GM19463 (cell line): ENCODE data around the gene NDST1.

Source experiments
- ATAC-seq: cut with Tn5 transposase; IDR thresholded peaks from one replicate; pipeline ENCODE4 v1.9.1; 2021; ENCODE audit warnings: mild to moderate bottlenecking, moderate library complexity; ENCODE audit not compliant: unreplicated experiment

The NDST1 gene

GRCh38 chr5:150488519-150489359 lies 19.2 kb upstream of the NDST1 start:
- no peak for ATAC-seq

- peak; percentile 81 for ATAC-seq
Observed at GRCh38 chr5:150489360-150490295, 18.3 kb upstream of the NDST1 start.

DNA sequence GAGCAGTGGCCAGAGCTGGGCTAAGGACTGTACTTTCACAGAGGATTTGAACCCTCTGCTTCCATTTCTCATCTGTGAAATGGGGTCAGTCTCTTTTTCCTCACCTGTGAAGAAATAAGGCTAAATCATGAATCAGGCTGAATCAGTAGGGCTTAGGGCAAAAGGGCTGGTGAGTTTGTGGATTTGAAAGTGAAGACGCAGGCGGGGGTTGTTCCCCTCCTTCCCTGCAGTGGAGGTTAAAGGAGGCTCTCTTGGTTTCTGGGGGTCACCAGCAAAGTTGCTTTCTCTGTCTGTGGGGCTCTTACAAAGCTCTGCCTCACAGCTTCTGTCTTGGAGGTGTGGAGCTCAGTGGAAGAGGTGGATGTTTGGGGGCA lies 17.6 kb upstream of the NDST1 start:
- ATAC-seq: no peak

GRCh38 chr5:150490754-150491153 lies 17.2 kb upstream of the NDST1 start:
- no peak for ATAC-seq

DNA sequence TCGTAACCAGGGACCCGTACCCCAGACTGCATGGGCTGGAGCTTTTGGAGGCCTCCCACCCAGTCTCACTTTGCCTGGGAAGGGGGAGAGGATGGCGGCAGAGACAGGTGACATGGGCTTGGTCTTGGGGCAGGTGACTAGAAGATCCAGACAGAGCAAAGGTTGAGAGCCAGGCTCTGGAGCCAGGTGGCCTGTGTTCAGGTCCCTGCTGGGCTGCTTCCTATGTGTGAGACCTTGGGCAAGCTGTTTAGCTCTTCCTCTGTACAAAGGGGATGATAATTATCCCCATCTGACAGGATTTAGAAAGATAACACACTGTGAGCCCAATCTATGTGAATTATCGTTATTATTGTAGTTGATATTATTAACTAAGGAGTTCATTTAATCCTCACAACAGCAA lies 16.1 kb upstream of the NDST1 start:
- no peak for ATAC-seq

- ATAC-seq: no peak
Observed at GRCh38 chr5:150492621-150493020, 15.3 kb upstream of the NDST1 start.

GRCh38 chr5:150496098-150496497 lies 11.8 kb upstream of the NDST1 start:
- ATAC-seq: no peak

DNA sequence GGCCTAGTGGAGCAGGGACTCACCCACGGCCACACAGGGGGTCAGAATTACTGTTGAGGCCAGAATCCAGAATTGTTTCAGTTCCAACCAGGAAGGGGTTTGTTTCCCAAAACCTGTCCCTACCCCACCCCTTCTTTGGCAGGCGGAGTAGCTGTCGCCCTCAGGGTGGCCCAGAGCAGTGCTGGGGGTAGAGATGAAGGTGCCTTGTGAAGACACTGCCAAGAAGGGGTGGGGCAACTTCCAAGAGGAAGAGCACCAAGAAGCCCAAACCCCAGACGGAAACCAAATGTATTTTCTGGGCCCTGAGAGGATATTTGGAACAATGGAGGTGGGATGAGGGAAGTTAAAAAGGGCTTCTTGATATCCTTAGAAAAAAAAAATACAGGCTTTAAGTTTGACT lies 11.4 kb upstream of the NDST1 start:
- no peak for ATAC-seq

- ATAC-seq: no peak
Observed at GRCh38 chr5:150497274-150497988, 10.5 kb upstream of the NDST1 start.

GRCh38 chr5:150497989-150498317 lies 10.0 kb upstream of the NDST1 start:
- ATAC-seq: no peak

- no peak for ATAC-seq
Observed at GRCh38 chr5:150498501-150498900, 9.4 kb upstream of the NDST1 start.

DNA sequence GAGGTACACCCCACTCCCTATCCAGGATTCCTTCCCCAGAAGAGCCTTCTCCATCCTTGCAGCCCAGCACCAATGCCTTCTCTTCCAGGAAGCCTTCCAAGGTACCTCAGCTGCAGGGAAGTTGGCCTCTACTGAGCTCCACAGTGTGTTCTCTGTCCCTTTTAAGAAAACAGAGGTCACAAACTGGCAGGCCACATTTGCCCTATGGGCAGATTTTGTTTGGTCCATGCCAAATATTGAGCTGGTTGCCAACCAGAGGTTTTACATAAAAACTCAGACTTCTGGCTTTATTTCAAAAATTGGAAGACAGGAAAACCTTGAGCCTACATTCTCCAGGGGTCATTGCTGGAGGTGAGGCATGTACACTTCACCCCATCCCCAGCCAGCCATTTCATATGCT lies 9.0 kb upstream of the NDST1 start:
- ATAC-seq: no peak

- no peak for ATAC-seq
Observed at GRCh38 chr5:150499437-150499956, 8.4 kb upstream of the NDST1 start.

GRCh38 chr5:150500328-150500841 lies 7.5 kb upstream of the NDST1 start:
- no peak for ATAC-seq

DNA sequence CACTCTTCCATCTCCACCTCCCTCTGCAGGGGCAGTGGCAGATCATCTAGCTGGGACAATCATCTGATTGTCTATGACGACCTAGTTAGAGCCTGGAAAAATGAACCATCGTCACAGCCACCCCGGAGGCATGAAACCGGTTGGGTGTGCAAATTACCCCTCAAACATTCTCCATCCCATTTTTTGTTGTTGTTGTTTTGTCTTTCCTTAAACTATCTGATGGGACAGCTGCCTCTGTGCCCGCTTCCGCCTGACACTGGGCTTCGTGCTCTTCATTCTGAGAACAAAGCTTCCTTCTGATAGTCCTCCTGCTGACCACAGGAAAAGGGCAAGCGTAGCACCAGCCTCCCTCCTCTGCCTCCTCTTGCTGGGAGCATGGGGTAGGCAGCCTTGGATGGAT lies 7.0 kb upstream of the NDST1 start:
- no peak for ATAC-seq

- ATAC-seq: no peak
Observed at GRCh38 chr5:150502106-150502505, 5.8 kb upstream of the NDST1 start.

DNA sequence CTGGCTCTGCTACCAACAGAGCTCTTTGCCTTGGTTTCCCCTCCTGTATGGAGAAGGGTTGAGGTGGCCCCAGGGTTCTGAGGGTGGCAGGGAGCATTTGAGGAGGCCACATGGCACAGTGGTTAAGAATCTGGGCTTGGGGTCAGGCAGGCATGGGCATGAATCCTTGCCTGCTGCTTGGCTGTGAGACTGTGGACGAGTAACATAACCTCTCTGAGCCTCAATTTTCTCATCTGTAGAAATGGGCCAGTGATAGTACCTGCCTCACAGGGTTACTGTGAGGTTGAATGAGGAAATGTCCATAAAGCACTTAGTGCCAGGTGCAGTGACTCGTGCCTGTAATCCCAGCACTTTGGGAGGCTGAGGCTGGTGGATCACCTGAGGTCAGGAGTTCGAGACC lies 5.1 kb upstream of the NDST1 start:
- ATAC-seq: no peak

GRCh38 chr5:150503386-150503785 lies 4.5 kb upstream of the NDST1 start:
- ATAC-seq: no peak

DNA sequence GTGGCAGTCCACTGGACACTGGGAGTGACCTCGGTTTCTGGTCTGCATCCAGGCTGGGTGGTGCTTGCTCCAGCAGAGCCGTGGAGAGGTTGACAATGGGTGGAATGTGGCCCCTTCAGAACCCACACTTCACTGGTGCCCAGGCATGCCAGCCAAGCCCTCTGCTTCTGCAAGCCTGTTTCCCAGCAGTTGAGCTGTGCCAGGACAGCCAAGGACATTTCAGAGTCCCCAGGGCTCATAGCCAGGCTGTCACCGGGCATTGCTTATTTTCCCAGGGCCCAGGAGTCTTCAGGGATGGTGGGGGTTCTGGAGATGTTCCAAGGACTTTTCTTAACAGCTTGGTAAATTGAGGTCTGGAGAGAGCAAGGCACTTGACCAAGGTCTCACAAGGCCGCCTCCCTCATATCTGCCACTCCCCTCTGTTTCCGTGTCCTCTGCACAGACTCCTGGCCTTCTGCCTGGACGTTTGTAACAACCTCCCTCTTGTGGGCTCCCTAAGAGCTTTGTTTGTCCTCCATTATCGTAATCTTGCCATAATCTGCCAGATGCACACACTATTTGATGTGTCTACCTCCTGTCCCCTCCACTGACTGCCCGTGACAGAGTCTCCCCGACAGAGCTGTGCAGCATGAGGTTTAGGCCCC lies 3.8 kb upstream of the NDST1 start:
- ATAC-seq: no peak

GRCh38 chr5:150505041-150505511 lies 2.9 kb upstream of the NDST1 start:
- no peak for ATAC-seq
